ENCODE data around the gene CDKAL1.
"Not testable (repeated sequence)": the region's sequence is repeated elsewhere in the genome, so short reads cannot be mapped to it uniquely, and the experiment has no call there.

The CDKAL1 gene

DNA sequence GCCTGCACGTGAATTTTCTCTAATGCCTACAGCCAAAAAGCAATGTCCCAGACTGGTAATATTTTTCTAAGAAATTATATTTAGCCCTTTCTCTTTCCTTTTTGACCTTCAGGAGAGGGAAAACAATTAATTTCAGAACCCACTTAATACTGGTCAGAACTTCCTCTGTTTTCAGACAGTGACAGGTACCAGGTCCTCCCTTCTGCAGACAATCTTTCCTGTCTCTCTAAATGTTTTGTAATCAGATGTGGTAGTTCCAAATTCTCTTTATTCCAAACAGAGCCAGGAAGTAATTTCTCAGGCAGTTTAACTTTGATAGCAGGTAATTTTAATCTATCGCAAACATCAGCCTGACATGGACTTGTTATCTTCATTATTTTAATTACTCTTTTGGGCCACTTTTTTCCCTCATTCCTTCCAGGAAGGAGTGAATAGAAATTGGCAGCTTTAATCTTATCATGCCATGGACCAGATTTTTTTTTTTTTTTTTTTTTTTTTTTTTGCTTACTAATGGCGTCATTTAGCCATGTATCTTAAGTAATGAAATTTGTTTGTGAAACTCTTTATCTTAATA lies 710.7 kb downstream of the CDKAL1 start:
- TF ChIP-seq BACH2 (CRISPR knock-in tag; IDR thresholded peaks at IDR 0.05; ENCODE audit: borderline replicate concordance): no peak
- no peak for TF ChIP-seq ZFP3 (CRISPR knock-in tag; IDR thresholded peaks at IDR 0.05)
- no peak for TF ChIP-seq ZNF8 (CRISPR knock-in tag; IDR thresholded peaks at IDR 0.05)
- peak; percentile 85 for TF ChIP-seq ISL1 (CRISPR knock-in tag; IDR thresholded peaks at IDR 0.05)
- no peak for TF ChIP-seq ZC3H10 (CRISPR knock-in tag; IDR thresholded peaks at IDR 0.05)
- peak; percentile 95 for TF ChIP-seq TCF4 (CRISPR knock-in tag; IDR thresholded peaks at IDR 0.05; ENCODE audit: borderline replicate concordance)
- no peak for TF ChIP-seq CSDC2 (CRISPR knock-in tag; IDR thresholded peaks at IDR 0.05)
- no peak for TF ChIP-seq ZNF565 (CRISPR knock-in tag; conservative IDR thresholded peaks at IDR 0.05; ENCODE audit: low read depth)
- TF ChIP-seq, protein P1, sequence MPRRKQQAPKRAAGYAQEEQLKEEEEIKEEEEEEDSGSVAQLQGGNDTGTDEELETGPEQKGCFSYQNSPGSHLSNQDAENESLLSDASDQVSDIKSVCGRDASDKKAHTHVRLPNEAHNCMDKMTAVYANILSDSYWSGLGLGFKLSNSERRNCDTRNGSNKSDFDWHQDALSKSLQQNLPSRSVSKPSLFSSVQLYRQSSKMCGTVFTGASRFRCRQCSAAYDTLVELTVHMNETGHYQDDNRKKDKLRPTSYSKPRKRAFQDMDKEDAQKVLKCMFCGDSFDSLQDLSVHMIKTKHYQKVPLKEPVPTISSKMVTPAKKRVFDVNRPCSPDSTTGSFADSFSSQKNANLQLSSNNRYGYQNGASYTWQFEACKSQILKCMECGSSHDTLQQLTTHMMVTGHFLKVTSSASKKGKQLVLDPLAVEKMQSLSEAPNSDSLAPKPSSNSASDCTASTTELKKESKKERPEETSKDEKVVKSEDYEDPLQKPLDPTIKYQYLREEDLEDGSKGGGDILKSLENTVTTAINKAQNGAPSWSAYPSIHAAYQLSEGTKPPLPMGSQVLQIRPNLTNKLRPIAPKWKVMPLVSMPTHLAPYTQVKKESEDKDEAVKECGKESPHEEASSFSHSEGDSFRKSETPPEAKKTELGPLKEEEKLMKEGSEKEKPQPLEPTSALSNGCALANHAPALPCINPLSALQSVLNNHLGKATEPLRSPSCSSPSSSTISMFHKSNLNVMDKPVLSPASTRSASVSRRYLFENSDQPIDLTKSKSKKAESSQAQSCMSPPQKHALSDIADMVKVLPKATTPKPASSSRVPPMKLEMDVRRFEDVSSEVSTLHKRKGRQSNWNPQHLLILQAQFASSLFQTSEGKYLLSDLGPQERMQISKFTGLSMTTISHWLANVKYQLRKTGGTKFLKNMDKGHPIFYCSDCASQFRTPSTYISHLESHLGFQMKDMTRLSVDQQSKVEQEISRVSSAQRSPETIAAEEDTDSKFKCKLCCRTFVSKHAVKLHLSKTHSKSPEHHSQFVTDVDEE (CRISPR knock-in tag; IDR thresholded peaks at IDR 0.05): peak; percentile 97
- TF ChIP-seq, protein P2, sequence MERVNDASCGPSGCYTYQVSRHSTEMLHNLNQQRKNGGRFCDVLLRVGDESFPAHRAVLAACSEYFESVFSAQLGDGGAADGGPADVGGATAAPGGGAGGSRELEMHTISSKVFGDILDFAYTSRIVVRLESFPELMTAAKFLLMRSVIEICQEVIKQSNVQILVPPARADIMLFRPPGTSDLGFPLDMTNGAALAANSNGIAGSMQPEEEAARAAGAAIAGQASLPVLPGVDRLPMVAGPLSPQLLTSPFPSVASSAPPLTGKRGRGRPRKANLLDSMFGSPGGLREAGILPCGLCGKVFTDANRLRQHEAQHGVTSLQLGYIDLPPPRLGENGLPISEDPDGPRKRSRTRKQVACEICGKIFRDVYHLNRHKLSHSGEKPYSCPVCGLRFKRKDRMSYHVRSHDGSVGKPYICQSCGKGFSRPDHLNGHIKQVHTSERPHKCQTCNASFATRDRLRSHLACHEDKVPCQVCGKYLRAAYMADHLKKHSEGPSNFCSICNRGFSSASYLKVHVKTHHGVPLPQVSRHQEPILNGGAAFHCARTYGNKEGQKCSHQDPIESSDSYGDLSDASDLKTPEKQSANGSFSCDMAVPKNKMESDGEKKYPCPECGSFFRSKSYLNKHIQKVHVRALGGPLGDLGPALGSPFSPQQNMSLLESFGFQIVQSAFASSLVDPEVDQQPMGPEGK (CRISPR knock-in tag; IDR thresholded peaks at IDR 0.05; ENCODE audit: borderline replicate concordance): no peak
- TF ChIP-seq RARB (CRISPR knock-in tag; IDR thresholded peaks at IDR 0.05): no peak
- TF ChIP-seq GLIS3 (CRISPR knock-in tag; IDR thresholded peaks at IDR 0.05): no peak
- TF ChIP-seq ZFP30 (CRISPR knock-in tag; IDR thresholded peaks at IDR 0.05): no peak
- TF ChIP-seq TOX (CRISPR knock-in tag; IDR thresholded peaks at IDR 0.05; ENCODE audit: borderline replicate concordance): no peak
- TF ChIP-seq ARNTL (CRISPR knock-in tag; IDR thresholded peaks at IDR 0.05; ENCODE audit: borderline replicate concordance, low read depth): no peak
- peak; percentile 47; the same call in 1 of the 2 replicates for TF ChIP-seq ZNF70 (CRISPR knock-in tag; IDR thresholded peaks at IDR 0.05)
- TF ChIP-seq, protein P3, sequence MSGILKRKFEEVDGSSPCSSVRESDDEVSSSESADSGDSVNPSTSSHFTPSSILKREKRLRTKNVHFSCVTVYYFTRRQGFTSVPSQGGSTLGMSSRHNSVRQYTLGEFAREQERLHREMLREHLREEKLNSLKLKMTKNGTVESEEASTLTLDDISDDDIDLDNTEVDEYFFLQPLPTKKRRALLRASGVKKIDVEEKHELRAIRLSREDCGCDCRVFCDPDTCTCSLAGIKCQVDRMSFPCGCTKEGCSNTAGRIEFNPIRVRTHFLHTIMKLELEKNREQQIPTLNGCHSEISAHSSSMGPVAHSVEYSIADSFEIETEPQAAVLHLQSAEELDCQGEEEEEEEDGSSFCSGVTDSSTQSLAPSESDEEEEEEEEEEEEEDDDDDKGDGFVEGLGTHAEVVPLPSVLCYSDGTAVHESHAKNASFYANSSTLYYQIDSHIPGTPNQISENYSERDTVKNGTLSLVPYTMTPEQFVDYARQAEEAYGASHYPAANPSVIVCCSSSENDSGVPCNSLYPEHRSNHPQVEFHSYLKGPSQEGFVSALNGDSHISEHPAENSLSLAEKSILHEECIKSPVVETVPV (CRISPR knock-in tag; IDR thresholded peaks at IDR 0.05): peak; percentile 51; the same call in 1 of the 2 replicates
- TF ChIP-seq SNAI2 (CRISPR knock-in tag; IDR thresholded peaks at IDR 0.05): no peak; the same call in 1 of the 2 replicates
- TF ChIP-seq ESRRG (CRISPR knock-in tag; IDR thresholded peaks at IDR 0.05): 0 out of 2 replicates have a peak, but pooled peaks have one; percentile 16
- TF ChIP-seq OSR1 (CRISPR knock-in tag; IDR thresholded peaks at IDR 0.05): no peak
- no peak for TF ChIP-seq PPARA (CRISPR knock-in tag; IDR thresholded peaks at IDR 0.05; ENCODE audit: borderline replicate concordance)

DNA sequence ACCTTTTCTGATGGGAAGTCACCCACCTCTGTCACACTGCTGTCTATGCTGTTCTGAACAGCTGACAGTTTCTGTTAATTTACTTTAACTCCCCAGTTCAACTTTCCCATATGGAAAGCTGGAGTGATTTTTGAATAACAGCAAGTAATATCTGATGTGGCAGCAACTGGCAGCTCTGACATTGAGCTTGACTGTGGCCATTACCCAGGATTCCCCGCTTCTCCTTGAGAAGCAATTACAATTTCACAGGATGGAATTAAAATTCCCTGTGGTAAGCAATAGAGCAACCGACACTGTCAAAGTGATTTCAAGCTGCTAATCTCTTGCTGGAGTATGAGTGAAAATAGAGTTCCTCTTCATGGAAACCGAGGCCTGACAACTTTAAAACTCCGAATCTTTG lies 711.2 kb downstream of the CDKAL1 start:
- no peak for ATAC-seq
- TF ChIP-seq OSR1 (CRISPR knock-in tag; IDR thresholded peaks at IDR 0.05) (no peak), SNAI2 (CRISPR knock-in tag; IDR thresholded peaks at IDR 0.05) (peak; percentile 77; the same call in 1 of the 2 replicates)
- TF ChIP-seq, protein P1 (CRISPR knock-in tag; IDR thresholded peaks at IDR 0.05): peak; percentile 47

More for the DNA sequence above, 710.7 kb downstream of the CDKAL1 start:
- ATAC-seq: peak; percentile 50; the same call in 1 of the 3 replicates

DNA sequence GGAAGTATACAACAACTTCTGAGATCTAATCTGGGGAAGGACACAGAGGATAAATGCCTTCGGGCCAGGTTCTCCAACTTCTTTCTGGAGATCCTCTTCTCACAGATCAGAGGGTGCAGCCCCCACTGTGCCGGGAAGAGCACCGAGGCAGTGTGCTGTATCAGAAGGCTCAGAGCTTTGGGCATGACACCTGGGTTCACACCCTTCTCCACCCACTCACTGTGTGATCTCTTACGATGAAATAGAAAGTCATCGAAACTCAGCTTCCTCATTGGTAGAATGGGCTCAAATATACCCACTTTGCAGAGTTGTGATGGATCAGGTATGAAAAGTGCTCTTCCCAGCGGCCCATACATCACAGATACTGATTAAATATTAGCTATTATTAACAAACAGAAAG lies 711.8 kb downstream of the CDKAL1 start:
- TF ChIP-seq, protein P3 (CRISPR knock-in tag; IDR thresholded peaks at IDR 0.05): no peak
- TF ChIP-seq ISL1 (CRISPR knock-in tag; IDR thresholded peaks at IDR 0.05): no peak
- no peak for TF ChIP-seq ZNF565 (CRISPR knock-in tag; conservative IDR thresholded peaks at IDR 0.05; ENCODE audit: low read depth)
- TF ChIP-seq SNAI2 (CRISPR knock-in tag; IDR thresholded peaks at IDR 0.05): no peak
- no peak for TF ChIP-seq GLIS3 (CRISPR knock-in tag; IDR thresholded peaks at IDR 0.05)
- no peak for TF ChIP-seq ZNF70 (CRISPR knock-in tag; IDR thresholded peaks at IDR 0.05)
- no peak for TF ChIP-seq PPARA (CRISPR knock-in tag; IDR thresholded peaks at IDR 0.05; ENCODE audit: borderline replicate concordance)
- TF ChIP-seq TOX (CRISPR knock-in tag; IDR thresholded peaks at IDR 0.05; ENCODE audit: borderline replicate concordance): no peak
- TF ChIP-seq, protein P2 (CRISPR knock-in tag; IDR thresholded peaks at IDR 0.05; ENCODE audit: borderline replicate concordance): no peak
- no peak for TF ChIP-seq RARB (CRISPR knock-in tag; IDR thresholded peaks at IDR 0.05)
- no peak for TF ChIP-seq ZC3H10 (CRISPR knock-in tag; IDR thresholded peaks at IDR 0.05)
- TF ChIP-seq ARNTL (CRISPR knock-in tag; IDR thresholded peaks at IDR 0.05; ENCODE audit: borderline replicate concordance, low read depth): no peak
- TF ChIP-seq CSDC2 (CRISPR knock-in tag; IDR thresholded peaks at IDR 0.05): no peak
- TF ChIP-seq ZFP30 (CRISPR knock-in tag; IDR thresholded peaks at IDR 0.05): no peak
- TF ChIP-seq ESRRG (CRISPR knock-in tag; IDR thresholded peaks at IDR 0.05): no peak
- no peak for ATAC-seq

DNA sequence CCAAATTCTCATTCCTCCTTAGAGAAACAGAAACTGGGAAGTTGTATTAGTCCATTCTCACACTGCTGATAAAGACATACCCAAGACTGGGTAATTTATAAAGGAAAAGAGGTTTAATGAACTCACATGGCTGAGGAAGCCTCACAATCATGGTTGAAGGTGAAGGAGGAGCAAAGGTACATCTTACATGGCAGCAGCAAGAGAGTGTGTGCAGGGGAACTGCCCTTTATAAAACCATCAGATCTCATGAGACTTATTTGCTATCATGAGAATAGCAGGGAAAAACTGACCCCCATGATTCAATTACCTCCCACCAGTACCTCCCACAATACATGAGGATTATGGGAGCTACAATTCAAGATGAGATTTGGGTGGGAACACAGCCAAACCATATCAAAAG lies 720.2 kb downstream of the CDKAL1 start:
- not testable (repeated sequence) for ATAC-seq

Measured in SK-N-SH treated with all-trans-retinoic acid at 6 μM for 48 hours (cell line).